Cardiac muscle cell (in vitro differentiated cells and primary cell): ENCODE results near the gene ARMH3. TPM values are rescaled to one million over a fixed set of nuclear protein-coding genes. Genes with fewer than 3 reads are reported as not detected.
A peak's percentile ranks its signal among the peaks of the same experiment; 100 is the strongest.

Experiments
- DNase-seq, 2 donors: peaks; one replicate each; pipeline versions ENCODE4 v3.0.0 to v3.0.0-alpha.2; 2010 to 2017; ENCODE audit warnings: low read depth in 1 of 2, low spot score in 1 of 2
- H3K27ac ChIP-seq: fragments of 200-600 bp; sonication (generic); 2 replicates; pipeline ENCODE4 v1.5.1; 2016
- H3K27me3 ChIP-seq: fragments of 200-600 bp; sonication (generic); 2 replicates; pipeline ENCODE4 v1.6.0; 2016; ENCODE audit warnings: control low read depth
- H3K36me3 ChIP-seq: fragments of 200-600 bp; sonication (generic); 2 replicates; pipeline ENCODE4 v1.5.1; 2016; ENCODE audit warnings: control low read depth
- H3K4me1 ChIP-seq: fragments of 200-600 bp; sonication (generic); 2 replicates; pipeline ENCODE4 v1.8.1; 2017; ENCODE audit warnings: low read depth, mild to moderate bottlenecking, mixed run types
- H3K4me3 ChIP-seq: fragments of 200-600 bp; sonication (generic); 2 replicates; pipeline ENCODE4 v1.5.1; 2016; ENCODE audit warnings: mild to moderate bottlenecking
- H3K9me3 ChIP-seq: fragments of 200-600 bp; sonication (generic); 2 replicates; pipeline ENCODE4 v1.5.1; 2017; ENCODE audit warnings: low read depth, mild to moderate bottlenecking, control low read depth
- CTCF ChIP-seq: IDR thresholded peaks from 2 replicates; pipeline ENCODE4 v1.5.1; 2012; ENCODE audit warnings: low read depth, mild to moderate bottlenecking, low read length
- polyA plus RNA-seq: library from polyadenylated mRNA; unstranded; fragments of >200 nt; fragmentation: Nextera tagmentation; extraction: Ambion mirVana; gene quantifications from 2 replicates; pipeline ENCODE4 v1.2.1, GENCODE V29; 2016
- total RNA-seq: library from RNA; depleted of rRNA; stranded (reverse); fragments of >200 nt; gene quantifications from 2 replicates; pipeline ENCODE4 v1.2.3, GENCODE V29; 2016

ARMH3 gene
- total and polyA plus RNA-seq, 2 experiments from 2014 or later: 5.0 to 17.2 TPM

- no peak for DNase-seq
- Histone ChIP-seq H3K9me3 (no peaks in the 10 kb centered on the region), H3K27ac (no peak overlapping the region), H3K36me3 (peaks cover 3% of the 10 kb centered on the region), H3K27me3 (no peaks in the 10 kb centered on the region), H3K4me1 (no peaks in the 10 kb centered on the region), H3K4me3 (no peak overlapping the region)
- no peak for TF ChIP-seq CTCF
These were observed 105.8 kb downstream of the ARMH3 start for GRCh38 chr10:101950213-101950612.

- Histone ChIP-seq H3K27ac (no peak overlapping the region), H3K4me1 (peaks cover 40% of the 10 kb centered on the region), H3K4me3 (no peak overlapping the region), H3K9me3 (no peaks in the 10 kb centered on the region), H3K27me3 (no peaks in the 10 kb centered on the region), H3K36me3 (no peaks in the 10 kb centered on the region)
- DNase-seq: peak in 1 of 2 donors; percentile 59
- no peak for TF ChIP-seq CTCF
These were observed 114.1 kb downstream of the ARMH3 start for GRCh38 chr10:101941871-101942270.

- DNase-seq: no peak
- Histone ChIP-seq H3K4me1 (peaks cover 41% of the 10 kb centered on the region), H3K27me3 (no peaks in the 10 kb centered on the region), H3K36me3 (no peaks in the 10 kb centered on the region), H3K9me3 (no peaks in the 10 kb centered on the region), H3K27ac (no peak overlapping the region), H3K4me3 (no peak overlapping the region)
- no peak for TF ChIP-seq CTCF
These were observed 115.1 kb downstream of the ARMH3 start for GRCh38 chr10:101940916-101941315.

GRCh38 chr10:101939729-101940128, 116.2 kb downstream of the ARMH3 start:
- no peak for TF ChIP-seq CTCF
- Histone ChIP-seq H3K27ac (peak overlapping the region; percentile 79), H3K36me3 (no peaks in the 10 kb centered on the region), H3K9me3 (no peaks in the 10 kb centered on the region), H3K4me3 (no peak overlapping the region), H3K27me3 (no peaks in the 10 kb centered on the region), H3K4me1 (peaks cover 53% of the 10 kb centered on the region)
- DNase-seq: peak in 1 of 2 donors; percentile 19

- no peaks in the 10 kb centered on the region for H3K36me3 ChIP-seq
- H3K27me3 ChIP-seq: no peaks in the 10 kb centered on the region
- no peaks in the 10 kb centered on the region for H3K9me3 ChIP-seq
- H3K27ac ChIP-seq: peak overlapping the region; percentile 79
- no peak for TF ChIP-seq CTCF
- no peak overlapping the region for H3K4me3 ChIP-seq
- H3K4me1 ChIP-seq: peaks cover 59% of the 10 kb centered on the region
- peak in 1 of 2 donors; percentile 89 for DNase-seq
These were observed 116.8 kb downstream of the ARMH3 start for GRCh38 chr10:101939008-101939648.
